Small intestine (tissue), 7 donors: ENCODE results near the gene FNDC5. TPM values are rescaled to one million over a fixed set of nuclear protein-coding genes. Genes with fewer than 3 reads are reported as not detected.

ENCODE experiments used
- DNase-seq, 2 donors: peaks; one replicate each; pipeline versions ENCODE4 v3.0.0 to v3.0.0-alpha.2; 2013
- FAIRE-seq: peaks from 2 replicates; lab custom pipeline; 2012; peaks lifted over from hg19 to GRCh38; lab: Jason Lieb, UNC
- H3K27ac ChIP-seq, 3 donors: one replicate each; pipeline ENCODE4 v1.5.1; 2013; ENCODE audit warnings: low read length in 2 of 3, mild to moderate bottlenecking in 2 of 3, control low read depth in 1 of 3, inconsistent platforms in 1 of 3, low read depth in 1 of 3, moderate library complexity in 1 of 3
- H3K27me3 ChIP-seq, 3 donors: one replicate each; pipeline ENCODE4 v1.6.1; 2013; ENCODE audit warnings: low read length in 3 of 3, inconsistent platforms in 1 of 3; ENCODE audit not compliant: control insufficient read depth in 3 of 3, insufficient read depth in 3 of 3
- H3K36me3 ChIP-seq, 3 donors: one replicate each; pipeline ENCODE4 v1.6.1; 2013; ENCODE audit warnings: low read length in 3 of 3, inconsistent platforms in 1 of 3, low read depth in 1 of 3, mild to moderate bottlenecking in 1 of 3, moderate library complexity in 1 of 3; ENCODE audit not compliant: control insufficient read depth in 3 of 3, insufficient read depth in 2 of 3
- H3K4me1 ChIP-seq, 3 donors: one replicate each; pipeline ENCODE4 v1.6.1; 2013; ENCODE audit warnings: low read length in 2 of 3, inconsistent platforms in 1 of 3, low read depth in 1 of 3, mild to moderate bottlenecking in 1 of 3, moderate library complexity in 1 of 3; ENCODE audit not compliant: control insufficient read depth in 3 of 3, insufficient read depth in 2 of 3
- H3K4me3 ChIP-seq, 3 donors: one replicate each; pipeline ENCODE4 v1.5.1; 2013; ENCODE audit warnings: low read length in 3 of 3, control low read depth in 1 of 3, inconsistent platforms in 1 of 3, low read depth in 1 of 3, mild to moderate bottlenecking in 1 of 3, moderate library complexity in 1 of 3
- H3K9me3 ChIP-seq, 2 donors: one replicate each; pipeline ENCODE4 v1.6.1; 2013; ENCODE audit warnings: low read depth in 1 of 2, low read length in 1 of 2; ENCODE audit not compliant: control insufficient read depth in 2 of 2, insufficient read depth in 1 of 2
- WGBS, 3 donors: extraction: QIAGEN DNeasy Blood & Tissue Kit; methylation state at CpG; one replicate each; pipeline ENCODE4 v1.1.7; 2013; 5-methylcytosine and 5-hydroxymethylcytosine counted together
- polyA plus RNA-seq, 4 donors: library from polyadenylated mRNA; stranded (reverse) in 3 of 4; unstranded in 1 of 4; fragments of 200-250 nt in 3 of 4; fragments of 120-200 nt in 1 of 4; gene quantifications; one replicate each; pipeline versions ENCODE4 v1.2.1 to v1.2.3, GENCODE V29; 2013
- donor health status: healthy with polysubstance abuse.
- donor health status: control.
- donor health status: control.
- donor health status: Bipolar disorder and iron deficiency.
- donor health status: healthy.

Gene FNDC5
- polyA plus RNA-seq, 4 donors = 1.1 to 5.5 (median 1.2) TPM; not detected in 1

DNA sequence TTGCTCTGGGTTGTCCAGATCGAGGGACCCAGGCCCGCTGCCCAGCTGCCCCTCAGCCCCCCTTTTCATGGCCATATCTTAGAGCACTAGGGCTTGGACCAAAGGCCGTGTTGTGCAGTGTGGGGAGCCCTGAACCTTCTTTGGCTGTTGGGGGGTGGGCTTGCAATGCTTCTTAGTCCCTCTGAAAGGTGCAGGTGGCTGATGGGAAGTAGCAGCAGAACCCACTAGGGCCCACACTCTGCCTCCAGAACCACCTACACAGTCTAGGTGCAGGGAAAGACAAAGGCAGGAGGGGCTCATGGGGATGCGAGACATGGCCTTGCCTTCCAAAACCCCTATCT lies 13.3 kb upstream of the FNDC5 start:
- Histone ChIP-seq H3K36me3 (no peaks in the 10 kb centered on the region), H3K4me1 (peaks cover 0 to 4% (median 0%) of the 10 kb centered on the region in 3 donors), H3K4me3 (no peak overlapping the region), H3K27me3 (peaks cover 8 to 40% (median 16%) of the 10 kb centered on the region in 3 donors), H3K27ac (no peak overlapping the region), H3K9me3 (no peaks in the 10 kb centered on the region)
- no peak for FAIRE-seq
- no peak for DNase-seq
- WGBS, 3 donors = 46 to 51% (median 49%) methylated on average over 4 of the region's 4 CpGs

DNA sequence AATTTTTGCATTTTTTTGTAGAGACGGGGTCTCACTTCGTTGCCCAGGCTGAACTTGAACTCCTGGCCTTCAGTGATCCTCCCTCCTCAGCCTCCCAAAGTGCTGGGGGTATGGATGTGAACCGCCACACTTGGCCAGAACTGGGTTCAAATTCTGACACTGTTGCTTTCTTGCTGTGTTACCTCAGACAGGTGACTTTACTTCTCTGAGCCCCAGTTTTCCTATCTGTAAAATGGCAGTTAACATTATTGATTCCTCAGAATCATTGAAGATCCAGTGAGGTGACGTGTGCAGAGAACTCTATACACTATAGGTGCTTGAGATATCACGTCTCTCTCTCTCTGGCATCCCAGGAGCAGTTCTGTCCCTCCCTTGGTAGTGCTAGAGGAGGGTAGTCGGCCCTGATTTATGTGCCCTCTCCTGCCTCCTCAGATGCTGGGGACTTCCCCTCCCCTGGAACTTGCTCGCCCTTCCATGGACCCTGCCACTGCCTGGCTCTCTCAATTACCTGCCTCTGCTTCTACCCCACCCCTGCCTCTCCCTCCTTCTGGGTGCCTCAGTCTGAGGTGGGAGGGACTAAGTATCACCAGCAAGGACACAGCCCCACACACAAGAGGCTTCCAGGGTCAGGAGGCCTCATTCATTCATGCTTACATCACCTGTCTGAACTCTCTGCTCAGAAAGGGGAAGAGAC lies 12.8 kb upstream of the FNDC5 start:
- H3K27ac ChIP-seq = no peak overlapping the region
- H3K9me3 ChIP-seq = no peaks in the 10 kb centered on the region
- no peaks in the 10 kb centered on the region for H3K36me3 ChIP-seq
- no peak overlapping the region for H3K4me3 ChIP-seq
- H3K4me1 ChIP-seq = peaks cover 0 to 4% (median 0%) of the 10 kb centered on the region in 3 donors
- H3K27me3 ChIP-seq = peaks cover 7 to 39% (median 16%) of the 10 kb centered on the region in 3 donors
- DNase-seq = no peak
- 64 to 77% (median 74%) methylated on average over 6 to 7 of the region's 7 CpGs for WGBS, 3 donors
- no peak for FAIRE-seq

DNA sequence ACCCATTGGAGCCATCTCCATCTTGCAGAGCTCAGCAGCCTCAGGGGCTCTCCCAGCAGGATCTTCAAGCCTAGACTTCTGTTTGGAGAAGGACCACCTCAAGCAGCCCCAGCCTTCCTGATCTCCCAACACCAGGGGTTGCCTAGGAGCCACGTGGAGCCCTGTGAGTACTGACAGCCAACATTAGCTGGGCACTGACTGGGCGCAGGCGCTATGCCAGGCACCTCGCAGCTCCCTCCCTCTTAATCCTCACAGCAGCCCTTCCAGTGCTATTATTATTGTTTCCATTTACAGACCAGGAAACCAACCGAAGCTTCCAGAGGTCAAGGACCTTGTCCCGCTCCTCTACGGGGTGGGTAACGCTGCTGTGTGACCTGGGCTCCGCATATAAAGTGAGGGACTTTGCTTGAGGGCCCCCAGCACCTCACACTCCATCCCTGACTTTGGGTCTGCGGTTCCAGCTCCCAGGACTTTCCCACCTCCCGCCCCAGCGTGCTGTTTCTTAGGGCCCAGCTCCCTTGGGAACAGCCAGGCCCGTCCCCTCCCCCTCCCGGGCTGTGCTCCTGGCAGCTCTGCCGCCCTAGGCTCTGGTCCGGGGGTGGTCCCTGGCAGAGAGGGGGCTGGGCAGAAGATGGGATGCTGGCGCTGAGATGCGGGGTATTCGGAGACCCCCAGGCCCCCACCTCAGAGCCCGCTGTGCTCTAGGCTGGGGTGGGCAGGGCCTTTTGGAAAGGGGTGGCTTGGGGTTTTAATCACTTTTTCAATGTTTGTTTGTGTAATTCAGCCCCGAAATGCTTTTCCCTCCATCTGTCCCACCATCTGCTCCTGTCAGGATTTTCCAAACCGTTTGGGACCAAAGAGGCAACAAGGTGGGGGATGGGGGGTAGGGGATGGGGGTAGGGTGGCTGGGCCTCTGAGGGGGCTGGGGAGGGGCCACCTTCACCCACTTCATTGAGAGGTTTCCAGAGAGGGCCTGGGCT lies 11.4 kb upstream of the FNDC5 start:
- no peak for DNase-seq
- no peaks in the 10 kb centered on the region for H3K9me3 ChIP-seq
- 22 to 30% (median 23%) methylated on average over 22 of the region's 22 CpGs for WGBS, 3 donors

DNA sequence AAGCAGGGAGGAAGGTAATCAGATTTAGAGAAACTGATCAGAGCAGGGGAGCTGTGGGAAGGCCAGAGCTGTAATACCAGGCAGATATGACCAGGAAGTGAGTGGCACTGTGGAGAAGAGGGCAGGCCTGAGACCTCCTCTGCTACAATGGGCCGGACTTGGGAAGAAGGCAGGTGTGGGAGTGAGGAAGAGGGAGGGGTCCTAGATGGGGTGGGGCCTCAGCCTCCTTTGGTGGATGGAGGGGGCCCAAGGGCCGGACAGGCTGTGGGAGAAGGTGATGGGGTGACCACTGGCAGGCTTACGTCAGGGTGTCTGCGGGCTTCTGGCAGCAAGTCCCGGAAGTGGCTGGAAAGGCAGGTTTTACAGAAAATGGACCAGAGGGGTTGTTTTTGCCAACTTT lies 10.6 kb upstream of the FNDC5 start:
- 79 to 85% (median 82%) methylated on average over 4 to 5 of the region's 5 CpGs for WGBS, 3 donors
- FAIRE-seq = no peak

More for the DNA sequence above, 11.4 kb upstream of the FNDC5 start:
- H3K36me3 ChIP-seq = no peaks in the 10 kb centered on the region
- peaks cover 7 to 29% (median 11%) of the 10 kb centered on the region in 3 donors for H3K27me3 ChIP-seq
- no peak for FAIRE-seq
- peaks cover 0 to 4% (median 0%) of the 10 kb centered on the region in 3 donors for H3K4me1 ChIP-seq
- no peak overlapping the region for H3K4me3 ChIP-seq
- H3K27ac ChIP-seq = no peak overlapping the region

GRCh38 chr1:32878637-32879041 lies 7.9 kb upstream of the FNDC5 start:
- WGBS, 3 donors = 62 to 73% (median 63%) methylated on average over 5 of the region's 5 CpGs
- H3K9me3 ChIP-seq = no peaks in the 10 kb centered on the region
- H3K36me3 ChIP-seq = no peaks in the 10 kb centered on the region
- H3K4me3 ChIP-seq = no peak overlapping the region
- H3K27ac ChIP-seq = no peak overlapping the region
- peaks cover 0 to 9% (median 0%) of the 10 kb centered on the region in 3 donors for H3K27me3 ChIP-seq
- DNase-seq = no peak
- peaks cover 0 to 4% (median 0%) of the 10 kb centered on the region in 3 donors for H3K4me1 ChIP-seq
- no peak for FAIRE-seq

More for the DNA sequence above, 10.6 kb upstream of the FNDC5 start:
- peaks cover 5 to 30% (median 6%) of the 10 kb centered on the region in 3 donors for H3K27me3 ChIP-seq
- no peak for DNase-seq
- H3K36me3 ChIP-seq = no peaks in the 10 kb centered on the region
- H3K4me3 ChIP-seq = no peak overlapping the region
- no peak overlapping the region for H3K27ac ChIP-seq
- no peaks in the 10 kb centered on the region for H3K9me3 ChIP-seq
- peaks cover 0 to 4% (median 0%) of the 10 kb centered on the region in 3 donors for H3K4me1 ChIP-seq

DNA sequence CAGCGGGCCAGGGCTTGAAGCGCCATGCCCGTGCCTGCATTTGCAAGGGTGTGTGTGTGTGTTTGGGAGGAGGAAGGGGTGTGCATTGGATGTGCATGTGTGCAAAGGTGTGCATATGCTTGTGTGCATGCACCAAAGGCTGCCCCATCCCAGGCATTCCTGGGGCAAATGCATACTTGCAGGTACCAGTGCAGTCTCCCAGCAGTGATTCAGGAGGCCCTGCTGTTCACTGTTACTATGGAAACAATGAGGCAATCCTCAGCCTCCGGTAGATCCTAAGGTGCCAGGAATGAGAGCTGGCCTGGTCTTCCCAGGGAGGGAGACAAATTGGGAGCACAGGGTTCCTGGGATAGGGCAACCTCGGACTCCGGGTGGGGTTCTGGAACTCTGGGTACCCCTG lies 7.5 kb upstream of the FNDC5 start:
- DNase-seq = no peak

GRCh38 chr1:32877211-32878110 lies 6.7 kb upstream of the FNDC5 start:
- 53 to 72% (median 62%) methylated on average over 13 of the region's 13 CpGs for WGBS, 3 donors

More for the DNA sequence above, 7.5 kb upstream of the FNDC5 start:
- FAIRE-seq = no peak
- Histone ChIP-seq H3K27me3 (peaks cover 0 to 9% (median 0%) of the 10 kb centered on the region in 3 donors), H3K36me3 (no peaks in the 10 kb centered on the region), H3K27ac (no peak overlapping the region), H3K9me3 (no peaks in the 10 kb centered on the region), H3K4me1 (peaks cover 0 to 4% (median 0%) of the 10 kb centered on the region in 3 donors), H3K4me3 (no peak overlapping the region)
- 58 to 73% (median 72%) methylated on average over 6 of the region's 6 CpGs for WGBS, 3 donors

More at GRCh38 chr1:32877211-32878110, 6.7 kb upstream of the FNDC5 start:
- Histone ChIP-seq H3K4me3 (no peak overlapping the region), H3K27me3 (peaks cover 0 to 9% (median 0%) of the 10 kb centered on the region in 3 donors), H3K9me3 (no peaks in the 10 kb centered on the region), H3K36me3 (no peaks in the 10 kb centered on the region), H3K4me1 (peaks cover 0 to 4% (median 0%) of the 10 kb centered on the region in 3 donors), H3K27ac (no peak overlapping the region)
- DNase-seq = no peak
- no peak for FAIRE-seq
